ENCODE results near the gene CCDC34.

GRCh38 chr11:27310182-27310581, 52.8 kb downstream of the CCDC34 start:
- TF ChIP-seq CTCF (IDR thresholded peaks at IDR 0.05), result no peak
- no peak for TF ChIP-seq POLR2A (IDR thresholded peaks at IDR 0.05)

All from testis (tissue), 2 donors.